ENCODE measurements around the gene SVIL. TPM values are rescaled to one million over a fixed set of nuclear protein-coding genes. Genes with fewer than 3 reads are reported as not detected.

The SVIL gene
- total and polyA plus RNA-seq, 4 donors: 3.1 to 26.0 (median 9.4) TPM

- H3K36me3 ChIP-seq (ENCODE audit: control insufficient read depth in 4 of 4, insufficient read depth in 3 of 4, low read depth in 1 of 4, low read length in 3 of 4): peaks cover 0 to 11% (median 7%) of the 10 kb centered on the region in 4 donors
- no peak for TF ChIP-seq JUND (IDR thresholded peaks at IDR 0.05)
- TF ChIP-seq GABPA (IDR thresholded peaks at IDR 0.05 in 1 of 2, conservative IDR thresholded peaks at IDR 0.05 in 1 of 2): no peak
- TF ChIP-seq HNF4A (conservative IDR thresholded peaks at IDR 0.05): no peak
- no peak for TF ChIP-seq REST (IDR thresholded peaks at IDR 0.05)
- TF ChIP-seq FOXA2 (IDR thresholded peaks at IDR 0.05): no peak
- TF ChIP-seq, protein P1, sequence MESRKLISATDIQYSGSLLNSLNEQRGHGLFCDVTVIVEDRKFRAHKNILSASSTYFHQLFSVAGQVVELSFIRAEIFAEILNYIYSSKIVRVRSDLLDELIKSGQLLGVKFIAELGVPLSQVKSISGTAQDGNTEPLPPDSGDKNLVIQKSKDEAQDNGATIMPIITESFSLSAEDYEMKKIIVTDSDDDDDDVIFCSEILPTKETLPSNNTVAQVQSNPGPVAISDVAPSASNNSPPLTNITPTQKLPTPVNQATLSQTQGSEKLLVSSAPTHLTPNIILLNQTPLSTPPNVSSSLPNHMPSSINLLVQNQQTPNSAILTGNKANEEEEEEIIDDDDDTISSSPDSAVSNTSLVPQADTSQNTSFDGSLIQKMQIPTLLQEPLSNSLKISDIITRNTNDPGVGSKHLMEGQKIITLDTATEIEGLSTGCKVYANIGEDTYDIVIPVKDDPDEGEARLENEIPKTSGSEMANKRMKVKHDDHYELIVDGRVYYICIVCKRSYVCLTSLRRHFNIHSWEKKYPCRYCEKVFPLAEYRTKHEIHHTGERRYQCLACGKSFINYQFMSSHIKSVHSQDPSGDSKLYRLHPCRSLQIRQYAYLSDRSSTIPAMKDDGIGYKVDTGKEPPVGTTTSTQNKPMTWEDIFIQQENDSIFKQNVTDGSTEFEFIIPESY (IDR thresholded peaks at IDR 0.05): no peak
- no peak for TF ChIP-seq HNF4G (IDR thresholded peaks at IDR 0.05)
- TF ChIP-seq, protein P2, sequence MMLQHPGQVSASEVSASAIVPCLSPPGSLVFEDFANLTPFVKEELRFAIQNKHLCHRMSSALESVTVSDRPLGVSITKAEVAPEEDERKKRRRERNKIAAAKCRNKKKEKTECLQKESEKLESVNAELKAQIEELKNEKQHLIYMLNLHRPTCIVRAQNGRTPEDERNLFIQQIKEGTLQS (IDR thresholded peaks at IDR 0.05): no peak
- TF ChIP-seq FOXA1 (IDR thresholded peaks at IDR 0.05): no peak
- no peak overlapping the region for H3K27ac ChIP-seq (ENCODE audit: low read depth in 1 of 2, low read length in 2 of 2)
- H3K4me1 ChIP-seq (ENCODE audit: control insufficient read depth in 4 of 4, insufficient read depth in 4 of 4, low read length in 3 of 4): peaks cover 3 to 18% (median 13%) of the 10 kb centered on the region in 4 donors
- H3K4me3 ChIP-seq (ENCODE audit: low read depth in 1 of 3, low read length in 3 of 3): no peak overlapping the region
- DNase-seq (ENCODE audit: low spot score): no peak
- H3K9ac ChIP-seq (ENCODE audit: low read depth in 1 of 2, low read length in 2 of 2): no peak overlapping the region
- H3K9me3 ChIP-seq (ENCODE audit: control insufficient read depth in 4 of 4, low read length in 3 of 4): peaks cover 0 to 3% (median 0%) of the 10 kb centered on the region in 4 donors
- 98% methylated on average over 2 of the region's 2 CpGs for WGBS
- no peaks in the 10 kb centered on the region for H3K27me3 ChIP-seq (ENCODE audit: control insufficient read depth in 4 of 4, insufficient read depth in 4 of 4, low read length in 3 of 4)
Measured at GRCh38 chr10:29652192-29652591, 17.4 kb upstream of the SVIL start.

- peaks cover 0 to 3% (median 0%) of the 10 kb centered on the region in 4 donors for H3K9me3 ChIP-seq (ENCODE audit: control insufficient read depth in 4 of 4, low read length in 3 of 4)
- peaks cover 0 to 6% (median 3%) of the 10 kb centered on the region in 4 donors for H3K36me3 ChIP-seq (ENCODE audit: control insufficient read depth in 4 of 4, insufficient read depth in 3 of 4, low read depth in 1 of 4, low read length in 3 of 4)
- H3K9ac ChIP-seq (ENCODE audit: low read depth in 1 of 2, low read length in 2 of 2): no peak overlapping the region
- no peak overlapping the region for H3K27ac ChIP-seq (ENCODE audit: low read depth in 1 of 2, low read length in 2 of 2)
- H3K4me3 ChIP-seq (ENCODE audit: low read depth in 1 of 3, low read length in 3 of 3): no peak overlapping the region
- 87% methylated on average over 3 of the region's 3 CpGs for WGBS
- DNase-seq (ENCODE audit: low spot score): no peak
- no peaks in the 10 kb centered on the region for H3K27me3 ChIP-seq (ENCODE audit: control insufficient read depth in 4 of 4, insufficient read depth in 4 of 4, low read length in 3 of 4)
- TF ChIP-seq, protein P1 (IDR thresholded peaks at IDR 0.05): no peak
- H3K4me1 ChIP-seq (ENCODE audit: control insufficient read depth in 4 of 4, insufficient read depth in 4 of 4, low read length in 3 of 4): peaks cover 3 to 18% (median 13%) of the 10 kb centered on the region in 4 donors
Measured at GRCh38 chr10:29651767-29652166, 17.0 kb upstream of the SVIL start.

DNA sequence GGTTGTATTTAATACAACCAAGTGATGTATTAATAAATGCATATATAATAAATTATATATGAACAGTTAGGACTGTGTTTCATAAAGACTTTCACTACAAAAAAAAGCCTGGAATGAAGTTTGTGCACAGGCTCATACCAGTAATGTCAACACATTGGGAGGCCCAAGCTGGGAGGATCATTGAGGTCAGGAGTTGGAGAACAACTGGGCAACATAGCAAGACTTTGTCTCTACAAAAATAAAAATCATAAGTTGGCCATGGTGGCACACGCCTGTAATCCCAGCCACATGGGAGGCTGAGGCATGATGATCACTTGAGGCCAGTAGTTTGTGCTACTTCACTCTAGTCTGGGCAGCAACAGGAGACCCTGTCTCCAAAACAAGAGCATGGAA lies 15.8 kb upstream of the SVIL start:
- H3K27me3 ChIP-seq (ENCODE audit: control insufficient read depth in 4 of 4, insufficient read depth in 4 of 4, low read length in 3 of 4): no peaks in the 10 kb centered on the region
- H3K27ac ChIP-seq (ENCODE audit: low read depth in 1 of 2, low read length in 2 of 2): no peak overlapping the region
- no peak overlapping the region for H3K9ac ChIP-seq (ENCODE audit: low read depth in 1 of 2, low read length in 2 of 2)
- H3K9me3 ChIP-seq (ENCODE audit: control insufficient read depth in 4 of 4, low read length in 3 of 4): no peaks in the 10 kb centered on the region
- no peak for DNase-seq (ENCODE audit: low spot score)
- H3K4me3 ChIP-seq (ENCODE audit: low read depth in 1 of 3, low read length in 3 of 3): no peak overlapping the region
- TF ChIP-seq RXRA (IDR thresholded peaks at IDR 0.05) (no peak), YY1 (IDR thresholded peaks at IDR 0.05) (no peak), HNF4G (IDR thresholded peaks at IDR 0.05) (no peak), SP1 (IDR thresholded peaks at IDR 0.05) (no peak), REST (IDR thresholded peaks at IDR 0.05) (no peak), FOXA2 (IDR thresholded peaks at IDR 0.05) (no peak), NR2F2 (IDR thresholded peaks at IDR 0.05) (no peak)
- TF ChIP-seq, protein P2 (IDR thresholded peaks at IDR 0.05): no peak
- peaks cover 0 to 3% (median 0%) of the 10 kb centered on the region in 4 donors for H3K36me3 ChIP-seq (ENCODE audit: control insufficient read depth in 4 of 4, insufficient read depth in 3 of 4, low read depth in 1 of 4, low read length in 3 of 4)
- WGBS: 94% methylated on average over 1 of the region's 1 CpG
- H3K4me1 ChIP-seq (ENCODE audit: control insufficient read depth in 4 of 4, insufficient read depth in 4 of 4, low read length in 3 of 4): peaks cover 3 to 18% (median 13%) of the 10 kb centered on the region in 4 donors
